Keratinocyte (primary cell): ENCODE measurements around the gene FBXL22. TPM values are rescaled to one million over a fixed set of nuclear protein-coding genes. Genes with fewer than 3 reads are reported as not detected.
A peak's percentile ranks its signal among the peaks of the same experiment; 100 is the strongest.

ENCODE experiments used
- DNase-seq: peaks from one replicate; pipeline ENCODE4 v3.0.0-alpha.2; 2011; ENCODE audit warnings: low read depth, missing footprints, low spot score
- FAIRE-seq: peaks from 2 replicates; lab custom pipeline; 2011; peaks lifted over from hg19 to GRCh38; lab: Jason Lieb, UNC
- H2AFZ ChIP-seq: 2 replicates; pipeline ENCODE4 v1.6.0; 2012; ENCODE audit warnings: low read length, control low read depth, inconsistent platforms; ENCODE audit not compliant: control insufficient read depth
- H3K27ac ChIP-seq: 2 replicates; pipeline ENCODE4 v1.5.1; 2011; ENCODE audit warnings: low read length; ENCODE audit not compliant: control insufficient read depth, insufficient read depth
- H3K27me3 ChIP-seq: 3 replicates; pipeline ENCODE4 v1.6.0; 2011; ENCODE audit warnings: low read length; ENCODE audit not compliant: control insufficient read depth, insufficient read depth; ENCODE audit errors: extremely low read depth
- H3K36me3 ChIP-seq, 2 experiments: 2 replicates in 1 of 2; 3 replicates in 1 of 2; pipeline ENCODE4 v1.5.1; 2011; ENCODE audit warnings: low read length in 2 of 2, mild to moderate bottlenecking in 1 of 2; ENCODE audit not compliant: control insufficient read depth in 2 of 2, insufficient read depth in 2 of 2; ENCODE audit errors: extremely low read depth in 1 of 2
- H3K4me1 ChIP-seq: 3 replicates; pipeline ENCODE4 v1.5.1; 2011; ENCODE audit warnings: low read length; ENCODE audit not compliant: control insufficient read depth, insufficient read depth; ENCODE audit errors: extremely low read depth
- H3K4me2 ChIP-seq: 3 replicates; pipeline ENCODE4 v1.6.0; 2011; ENCODE audit warnings: low read depth, low read length; ENCODE audit not compliant: control insufficient read depth, insufficient read depth; ENCODE audit errors: extremely low read depth
- H3K4me3 ChIP-seq, 3 experiments: fragments of 200-600 bp in 1 of 3; sonication (generic) in 1 of 3; 2 replicates in 2 of 3; 3 replicates in 1 of 3; pipeline ENCODE4 v1.5.1; 2011 to 2016; ENCODE audit warnings: low read length in 3 of 3, mild to moderate bottlenecking in 3 of 3, control low read depth in 2 of 3, inconsistent platforms in 1 of 3, low read depth in 1 of 3, mixed read lengths in 1 of 3, mixed run types in 1 of 3, moderate library complexity in 1 of 3; ENCODE audit not compliant: control insufficient read depth in 2 of 3, insufficient read depth in 2 of 3; ENCODE audit errors: extremely low read depth in 1 of 3
- H3K79me2 ChIP-seq: 2 replicates; pipeline ENCODE4 v1.6.0; 2012; ENCODE audit warnings: low read length; ENCODE audit not compliant: control insufficient read depth, insufficient read depth
- H3K9ac ChIP-seq: 3 replicates; pipeline ENCODE4 v1.6.0; 2011; ENCODE audit warnings: low read length; ENCODE audit not compliant: control insufficient read depth, insufficient read depth; ENCODE audit errors: extremely low read depth
- H3K9me1 ChIP-seq: 3 replicates; pipeline ENCODE4 v1.6.0; 2011; ENCODE audit warnings: low read length; ENCODE audit not compliant: control insufficient read depth, insufficient read depth; ENCODE audit errors: extremely low read depth
- H3K9me3 ChIP-seq: 2 replicates; pipeline ENCODE4 v1.5.1; 2012; ENCODE audit warnings: low read depth, low read length; ENCODE audit not compliant: control insufficient read depth
- H4K20me1 ChIP-seq: 3 replicates; pipeline ENCODE4 v1.6.0; 2011; ENCODE audit warnings: low read length; ENCODE audit not compliant: control insufficient read depth, insufficient read depth; ENCODE audit errors: extremely low read depth
- CTCF ChIP-seq, 3 experiments: IDR thresholded peaks in 1 of 3; conservative IDR thresholded peaks in 1 of 3; optimal IDR thresholded peaks in 1 of 3; 2 replicates in 2 of 3; 3 replicates in 1 of 3; pipeline versions ENCODE3 to v1.5.1; 2011; ENCODE audit warnings: low read length in 3 of 3, mild to moderate bottlenecking in 3 of 3, moderate library complexity in 2 of 3, control low read depth in 1 of 3, inconsistent platforms in 1 of 3; ENCODE audit not compliant: insufficient read depth in 2 of 3; ENCODE audit errors: extremely low read depth in 1 of 3
- EZH2 ChIP-seq: IDR thresholded peaks from one replicate; pipeline ENCODE4 v1.6.1; 2012; ENCODE audit warnings: inconsistent platforms, mild to moderate bottlenecking, low read length, moderate library complexity
- dilution Hi-C: fragments of 300-500 bp; cut with MboI; formaldehyde crosslinking; loops from one replicate; pipeline ENCODE4 v1.7.0; 2020; ENCODE audit warnings: low sequenced_read_pairs; ENCODE audit not compliant: extremely low pct_ligation_motif_present
- polyA plus RNA-seq, 5 experiments: library from polyadenylated mRNA; depleted of rRNA in 3 of 5; stranded (reverse) in 3 of 5; stranded (forward) in 1 of 5; unstranded in 1 of 5; fragments of >200 nt; gene quantifications; 1 replicate in 1 of 5; 2 replicates in 3 of 5; 3 replicates in 1 of 5; pipeline versions ENCODE4 v1.2.1 to v1.2.3, GENCODE V29; 2011 to 2012; ENCODE audit warnings: missing spikeins in 2 of 5, low read depth in 1 of 5, low replicate concordance in 1 of 5

FBXL22 gene
- polyA plus RNA-seq, 1 donor (not counting 4 experiments of a cell fraction or from before 2014, with no cell fraction given) = 0.04 TPM

DNA sequence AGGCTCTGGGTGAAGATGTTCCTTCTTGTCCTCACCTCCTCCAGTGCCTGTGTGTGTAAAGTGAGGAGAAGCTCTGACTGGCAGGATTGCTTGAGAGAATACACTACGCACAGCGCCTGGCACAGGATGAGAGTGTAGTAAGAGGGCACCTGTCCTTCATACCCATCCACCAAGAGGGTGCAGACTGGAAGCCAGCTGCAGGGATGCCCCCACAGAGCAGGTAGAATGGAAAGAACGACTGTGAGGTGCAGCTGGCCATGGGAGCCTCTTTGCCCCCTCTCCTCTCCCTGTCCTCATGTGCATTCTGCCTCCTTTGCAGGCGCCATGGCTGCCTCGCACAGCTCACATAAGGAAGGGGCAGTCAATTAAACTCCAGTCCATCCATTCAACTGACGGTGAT, 12.3 kb downstream of the FBXL22 start:
- no peaks in the 10 kb centered on the region for H3K4me1 ChIP-seq
- H3K9me3 ChIP-seq = no peaks in the 10 kb centered on the region
- no peak overlapping the region for H3K4me2 ChIP-seq
- no peaks in the 10 kb centered on the region for H3K27me3 ChIP-seq
- no peak overlapping the region for H2AFZ ChIP-seq
- no peak overlapping the region for H3K27ac ChIP-seq
- no peaks in the 10 kb centered on the region for H3K79me2 ChIP-seq
- H4K20me1 ChIP-seq = no peaks in the 10 kb centered on the region
- FAIRE-seq (no peak), DNase-seq (no peak)
- dilution Hi-C loops = no loop called here
- no peak overlapping the region for H3K4me3 ChIP-seq
- H3K9me1 ChIP-seq = no peaks in the 10 kb centered on the region
- TF ChIP-seq CTCF (optimal IDR thresholded peaks at IDR 0.05 in 1 of 3, IDR thresholded peaks at IDR 0.05 in 1 of 3, conservative IDR thresholded peaks at IDR 0.05 in 1 of 3; ENCODE audit: extremely low read depth in 1 of 3, insufficient read depth in 2 of 3, low read length in 3 of 3) (no peak), EZH2 (no peak)
- H3K9ac ChIP-seq = no peak overlapping the region
- peaks cover 7 to 13% of the 10 kb centered on the region in 2 experiments for H3K36me3 ChIP-seq

DNA sequence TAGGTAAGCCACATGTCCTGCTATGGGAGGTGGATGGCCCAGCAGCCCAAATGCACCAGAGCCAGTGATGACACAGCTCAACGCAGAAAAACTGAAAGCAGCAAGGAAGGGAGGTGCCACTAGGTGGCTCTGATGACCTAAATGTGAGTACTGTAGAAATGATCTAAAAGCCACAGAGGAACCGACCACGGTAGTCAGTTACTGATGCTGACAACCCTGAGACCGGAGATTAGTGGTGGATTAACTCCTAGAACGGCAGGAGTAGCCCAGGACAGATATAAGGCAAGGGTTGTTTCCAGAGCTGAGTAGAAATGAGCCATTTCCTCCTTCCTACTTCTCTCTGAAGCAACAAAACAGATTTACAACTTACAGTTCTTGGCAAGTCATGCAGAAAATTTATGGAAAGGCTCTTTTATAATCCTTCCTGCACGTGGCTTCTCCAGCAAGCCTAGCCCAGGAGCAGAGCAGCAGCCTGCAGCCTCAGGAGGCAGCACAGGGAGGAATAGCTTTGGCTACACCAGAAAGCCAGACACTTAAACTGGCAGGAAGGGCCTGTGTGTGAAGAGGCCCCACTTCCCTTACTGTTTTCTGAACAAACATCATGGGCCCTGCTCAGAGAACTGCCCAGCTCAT, 13.1 kb downstream of the FBXL22 start:
- Histone ChIP-seq H3K4me1 (no peaks in the 10 kb centered on the region), H3K4me3 (no peak overlapping the region), H3K36me3 (peaks cover 7 to 17% of the 10 kb centered on the region in 2 experiments), H4K20me1 (no peaks in the 10 kb centered on the region), H3K9me3 (no peaks in the 10 kb centered on the region), H3K27ac (no peak overlapping the region), H3K27me3 (no peaks in the 10 kb centered on the region), H3K79me2 (no peaks in the 10 kb centered on the region), H2AFZ (no peak overlapping the region), H3K9me1 (no peaks in the 10 kb centered on the region), H3K9ac (no peak overlapping the region), H3K4me2 (no peak overlapping the region)
- TF ChIP-seq CTCF (optimal IDR thresholded peaks at IDR 0.05 in 1 of 3, IDR thresholded peaks at IDR 0.05 in 1 of 3, conservative IDR thresholded peaks at IDR 0.05 in 1 of 3; ENCODE audit: extremely low read depth in 1 of 3, insufficient read depth in 2 of 3, low read length in 3 of 3) = peak; percentile 65 to 86 (median 84)
- TF ChIP-seq EZH2 = no peak
- DNase-seq (no peak), FAIRE-seq (peak; percentile 75)
- dilution Hi-C loops = no loop called here
